Measurements from ENCODE around the gene RSBN1L. TPM values are rescaled to one million over a fixed set of nuclear protein-coding genes. Genes with fewer than 3 reads are reported as not detected.
"Not testable (repeated sequence)": the region's sequence is repeated elsewhere in the genome, so short reads cannot be mapped to it uniquely, and the experiment has no call there.

RSBN1L gene
- total RNA-seq, 1 donor from 2014 or later, result 17.2 TPM

- no peak for TF ChIP-seq CTCF (IDR thresholded peaks at IDR 0.05; ENCODE audit: unreplicated experiment)
- no peak for DNase-seq (ENCODE audit: low spot score)
- H3K36me3 Mint-ChIP-seq (ENCODE audit: low read depth, unreplicated experiment), result peaks cover 8% of the 10 kb centered on the region
- H3K9me3 Mint-ChIP-seq (ENCODE audit: unreplicated experiment), result no peaks in the 10 kb centered on the region
- H3K27ac Mint-ChIP-seq (ENCODE audit: unreplicated experiment), result no peak overlapping the region
- no peaks in the 10 kb centered on the region for H3K4me1 Mint-ChIP-seq (ENCODE audit: unreplicated experiment)
- H3K4me3 Mint-ChIP-seq (ENCODE audit: unreplicated experiment), result no peak overlapping the region
- no peaks in the 10 kb centered on the region for H3K27me3 Mint-ChIP-seq (ENCODE audit: unreplicated experiment)
Measured at GRCh38 chr7:77710067-77710466, 13.8 kb downstream of the RSBN1L start.

GRCh38 chr7:77710861-77711260, 14.6 kb downstream of the RSBN1L start:
- Mint-ChIP-seq H3K27me3 (ENCODE audit: unreplicated experiment) (no peaks in the 10 kb centered on the region), H3K36me3 (ENCODE audit: low read depth, unreplicated experiment) (peaks cover 8% of the 10 kb centered on the region), H3K4me1 (ENCODE audit: unreplicated experiment) (no peaks in the 10 kb centered on the region), H3K27ac (ENCODE audit: unreplicated experiment) (no peak overlapping the region), H3K4me3 (ENCODE audit: unreplicated experiment) (no peak overlapping the region), H3K9me3 (ENCODE audit: unreplicated experiment) (no peaks in the 10 kb centered on the region)
- no peak for DNase-seq (ENCODE audit: low spot score)
- TF ChIP-seq CTCF (IDR thresholded peaks at IDR 0.05; ENCODE audit: unreplicated experiment), result no peak

- H3K9me3 Mint-ChIP-seq (ENCODE audit: unreplicated experiment), result no peaks in the 10 kb centered on the region
- no peak for TF ChIP-seq CTCF (IDR thresholded peaks at IDR 0.05; ENCODE audit: unreplicated experiment)
- DNase-seq (ENCODE audit: low spot score), result no peak
- peaks cover 4% of the 10 kb centered on the region for H3K36me3 Mint-ChIP-seq (ENCODE audit: low read depth, unreplicated experiment)
- no peaks in the 10 kb centered on the region for H3K4me1 Mint-ChIP-seq (ENCODE audit: unreplicated experiment)
- H3K4me3 Mint-ChIP-seq (ENCODE audit: unreplicated experiment), result no peak overlapping the region
- H3K27me3 Mint-ChIP-seq (ENCODE audit: unreplicated experiment), result peaks cover 3% of the 10 kb centered on the region
- no peak overlapping the region for H3K27ac Mint-ChIP-seq (ENCODE audit: unreplicated experiment)
Measured at GRCh38 chr7:77714195-77714594, 17.9 kb downstream of the RSBN1L start.

- H3K27me3 Mint-ChIP-seq (ENCODE audit: unreplicated experiment); DNase-seq (ENCODE audit: low spot score); H3K36me3 Mint-ChIP-seq (ENCODE audit: low read depth, unreplicated experiment); H3K9me3 Mint-ChIP-seq (ENCODE audit: unreplicated experiment); H3K4me3 Mint-ChIP-seq (ENCODE audit: unreplicated experiment); H3K4me1 Mint-ChIP-seq (ENCODE audit: unreplicated experiment); H3K27ac Mint-ChIP-seq (ENCODE audit: unreplicated experiment): not testable (repeated sequence)
Measured at GRCh38 chr7:77714931-77715330, 18.7 kb downstream of the RSBN1L start.

- Mint-ChIP-seq H3K36me3 (ENCODE audit: low read depth, unreplicated experiment) (no peaks in the 10 kb centered on the region), H3K4me1 (ENCODE audit: unreplicated experiment) (no peaks in the 10 kb centered on the region), H3K4me3 (ENCODE audit: unreplicated experiment) (no peak overlapping the region), H3K27ac (ENCODE audit: unreplicated experiment) (no peak overlapping the region), H3K9me3 (ENCODE audit: unreplicated experiment) (no peaks in the 10 kb centered on the region), H3K27me3 (ENCODE audit: unreplicated experiment) (peaks cover 3% of the 10 kb centered on the region)
- no peak for DNase-seq (ENCODE audit: low spot score)
- no peak for TF ChIP-seq CTCF (IDR thresholded peaks at IDR 0.05; ENCODE audit: unreplicated experiment)
Measured at GRCh38 chr7:77716804-77717203, 20.5 kb downstream of the RSBN1L start.

- not testable (repeated sequence) for H3K27ac Mint-ChIP-seq (ENCODE audit: unreplicated experiment); H3K36me3 Mint-ChIP-seq (ENCODE audit: low read depth, unreplicated experiment); DNase-seq (ENCODE audit: low spot score); H3K4me3 Mint-ChIP-seq (ENCODE audit: unreplicated experiment); H3K27me3 Mint-ChIP-seq (ENCODE audit: unreplicated experiment); H3K4me1 Mint-ChIP-seq (ENCODE audit: unreplicated experiment); H3K9me3 Mint-ChIP-seq (ENCODE audit: unreplicated experiment)
Measured at GRCh38 chr7:77717566-77717965, 21.3 kb downstream of the RSBN1L start.

Data from endothelial cell (in vitro differentiated cells).